ENCODE measurements around the gene PFDN4. TPM values are rescaled to one million over a fixed set of nuclear protein-coding genes. Genes with fewer than 3 reads are reported as not detected.

Gene PFDN4
- total and polyA plus RNA-seq, 2 of the 13 experiments (the other 11 are each of a cell fraction or from before 2014, with no cell fraction given) = 59.8 to 227 TPM

DNA sequence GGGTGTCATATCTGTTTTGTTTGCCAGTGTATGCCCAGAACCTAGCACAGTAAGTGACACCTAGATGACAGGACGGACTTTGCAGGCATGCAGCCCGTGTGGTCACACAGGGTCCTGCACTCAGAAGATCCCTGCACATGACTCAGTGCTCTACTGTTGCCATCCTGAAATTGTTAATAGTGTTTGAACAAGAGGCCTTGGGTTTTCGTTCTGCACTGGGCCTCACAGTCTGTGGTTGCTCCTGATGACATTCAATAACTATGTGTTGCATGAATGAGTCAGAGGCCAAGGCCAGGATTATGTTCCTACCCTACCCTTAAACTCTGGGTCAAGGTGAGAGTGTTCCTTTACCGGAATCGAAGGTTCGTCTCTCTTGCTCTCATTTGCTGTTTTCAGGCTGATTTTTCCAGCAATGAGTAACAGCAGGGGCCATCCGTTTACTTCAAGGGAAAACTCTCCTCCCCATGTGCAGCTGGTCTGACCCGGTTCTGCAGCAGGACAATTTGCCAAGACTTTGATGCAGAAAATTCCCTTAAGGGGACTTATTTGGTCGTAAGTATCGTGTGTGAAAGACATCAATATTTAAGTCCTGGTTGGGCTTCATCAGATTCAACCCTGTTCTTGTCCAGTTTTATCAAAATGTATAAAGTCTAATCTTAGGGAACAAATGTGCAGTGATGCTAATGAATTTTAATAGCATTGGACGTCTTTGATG lies 13.0 kb upstream of the PFDN4 start (continued):
- TF ChIP-seq, protein P1, sequence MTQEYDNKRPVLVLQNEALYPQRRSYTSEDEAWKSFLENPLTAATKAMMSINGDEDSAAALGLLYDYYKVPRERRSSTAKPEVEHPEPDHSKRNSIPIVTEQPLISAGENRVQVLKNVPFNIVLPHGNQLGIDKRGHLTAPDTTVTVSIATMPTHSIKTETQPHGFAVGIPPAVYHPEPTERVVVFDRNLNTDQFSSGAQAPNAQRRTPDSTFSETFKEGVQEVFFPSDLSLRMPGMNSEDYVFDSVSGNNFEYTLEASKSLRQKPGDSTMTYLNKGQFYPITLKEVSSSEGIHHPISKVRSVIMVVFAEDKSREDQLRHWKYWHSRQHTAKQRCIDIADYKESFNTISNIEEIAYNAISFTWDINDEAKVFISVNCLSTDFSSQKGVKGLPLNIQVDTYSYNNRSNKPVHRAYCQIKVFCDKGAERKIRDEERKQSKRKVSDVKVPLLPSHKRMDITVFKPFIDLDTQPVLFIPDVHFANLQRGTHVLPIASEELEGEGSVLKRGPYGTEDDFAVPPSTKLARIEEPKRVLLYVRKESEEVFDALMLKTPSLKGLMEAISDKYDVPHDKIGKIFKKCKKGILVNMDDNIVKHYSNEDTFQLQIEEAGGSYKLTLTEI (CRISPR knock-in tag; conservative IDR thresholded peaks at IDR 0.05) = no peak
- TF ChIP-seq FOXO1 (CRISPR knock-in tag; IDR thresholded peaks at IDR 0.05) = peak; percentile 98
- peak; percentile 97 for TF ChIP-seq ERF (CRISPR knock-in tag; IDR thresholded peaks at IDR 0.05)
- peak; percentile 89; the same call in 1 of the 2 replicates for TF ChIP-seq HOXA5 (CRISPR knock-in tag; IDR thresholded peaks at IDR 0.05)
- TF ChIP-seq ZNF234 (CRISPR knock-in tag; conservative IDR thresholded peaks at IDR 0.05) = no peak
- TF ChIP-seq ATRX (CRISPR knock-in tag; IDR thresholded peaks at IDR 0.05; ENCODE audit: borderline replicate concordance) = peak; percentile 65; the same call in 1 of the 2 replicates
- TF ChIP-seq, protein P2, sequence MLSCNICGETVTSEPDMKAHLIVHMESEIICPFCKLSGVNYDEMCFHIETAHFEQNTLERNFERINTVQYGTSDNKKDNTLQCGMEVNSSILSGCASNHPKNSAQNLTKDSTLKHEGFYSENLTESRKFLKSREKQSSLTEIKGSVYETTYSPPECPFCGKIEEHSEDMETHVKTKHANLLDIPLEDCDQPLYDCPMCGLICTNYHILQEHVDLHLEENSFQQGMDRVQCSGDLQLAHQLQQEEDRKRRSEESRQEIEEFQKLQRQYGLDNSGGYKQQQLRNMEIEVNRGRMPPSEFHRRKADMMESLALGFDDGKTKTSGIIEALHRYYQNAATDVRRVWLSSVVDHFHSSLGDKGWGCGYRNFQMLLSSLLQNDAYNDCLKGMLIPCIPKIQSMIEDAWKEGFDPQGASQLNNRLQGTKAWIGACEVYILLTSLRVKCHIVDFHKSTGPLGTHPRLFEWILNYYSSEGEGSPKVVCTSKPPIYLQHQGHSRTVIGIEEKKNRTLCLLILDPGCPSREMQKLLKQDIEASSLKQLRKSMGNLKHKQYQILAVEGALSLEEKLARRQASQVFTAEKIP (CRISPR knock-in tag; IDR thresholded peaks at IDR 0.05; ENCODE audit: borderline replicate concordance) = no peak
- peak; percentile 58; the same call in 1 of the 2 replicates for TF ChIP-seq ZNF709 (CRISPR knock-in tag; IDR thresholded peaks at IDR 0.05)
- TF ChIP-seq HOXA7 (CRISPR knock-in tag; IDR thresholded peaks at IDR 0.05) = no peak
- TF ChIP-seq, protein P3, sequence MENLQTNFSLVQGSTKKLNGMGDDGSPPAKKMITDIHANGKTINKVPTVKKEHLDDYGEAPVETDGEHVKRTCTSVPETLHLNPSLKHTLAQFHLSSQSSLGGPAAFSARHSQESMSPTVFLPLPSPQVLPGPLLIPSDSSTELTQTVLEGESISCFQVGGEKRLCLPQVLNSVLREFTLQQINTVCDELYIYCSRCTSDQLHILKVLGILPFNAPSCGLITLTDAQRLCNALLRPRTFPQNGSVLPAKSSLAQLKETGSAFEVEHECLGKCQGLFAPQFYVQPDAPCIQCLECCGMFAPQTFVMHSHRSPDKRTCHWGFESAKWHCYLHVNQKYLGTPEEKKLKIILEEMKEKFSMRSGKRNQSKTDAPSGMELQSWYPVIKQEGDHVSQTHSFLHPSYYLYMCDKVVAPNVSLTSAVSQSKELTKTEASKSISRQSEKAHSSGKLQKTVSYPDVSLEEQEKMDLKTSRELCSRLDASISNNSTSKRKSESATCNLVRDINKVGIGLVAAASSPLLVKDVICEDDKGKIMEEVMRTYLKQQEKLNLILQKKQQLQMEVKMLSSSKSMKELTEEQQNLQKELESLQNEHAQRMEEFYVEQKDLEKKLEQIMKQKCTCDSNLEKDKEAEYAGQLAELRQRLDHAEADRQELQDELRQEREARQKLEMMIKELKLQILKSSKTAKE (CRISPR knock-in tag; IDR thresholded peaks at IDR 0.05; ENCODE audit: borderline replicate concordance) = peak; percentile 95
- peak; percentile 100 for TF ChIP-seq GATAD2A (CRISPR knock-in tag; IDR thresholded peaks at IDR 0.05)
- TF ChIP-seq, protein P4, sequence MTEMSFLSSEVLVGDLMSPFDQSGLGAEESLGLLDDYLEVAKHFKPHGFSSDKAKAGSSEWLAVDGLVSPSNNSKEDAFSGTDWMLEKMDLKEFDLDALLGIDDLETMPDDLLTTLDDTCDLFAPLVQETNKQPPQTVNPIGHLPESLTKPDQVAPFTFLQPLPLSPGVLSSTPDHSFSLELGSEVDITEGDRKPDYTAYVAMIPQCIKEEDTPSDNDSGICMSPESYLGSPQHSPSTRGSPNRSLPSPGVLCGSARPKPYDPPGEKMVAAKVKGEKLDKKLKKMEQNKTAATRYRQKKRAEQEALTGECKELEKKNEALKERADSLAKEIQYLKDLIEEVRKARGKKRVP (CRISPR knock-in tag; IDR thresholded peaks at IDR 0.05) = peak in 1 of 2 experiments; percentile 93; a peak in 2 of 4 replicates
- TF ChIP-seq FIP1L1 (IDR thresholded peaks at IDR 0.05; ENCODE audit: borderline replicate concordance, insufficient read depth, low read depth, low read length) = no peak
- TF ChIP-seq, protein P5, sequence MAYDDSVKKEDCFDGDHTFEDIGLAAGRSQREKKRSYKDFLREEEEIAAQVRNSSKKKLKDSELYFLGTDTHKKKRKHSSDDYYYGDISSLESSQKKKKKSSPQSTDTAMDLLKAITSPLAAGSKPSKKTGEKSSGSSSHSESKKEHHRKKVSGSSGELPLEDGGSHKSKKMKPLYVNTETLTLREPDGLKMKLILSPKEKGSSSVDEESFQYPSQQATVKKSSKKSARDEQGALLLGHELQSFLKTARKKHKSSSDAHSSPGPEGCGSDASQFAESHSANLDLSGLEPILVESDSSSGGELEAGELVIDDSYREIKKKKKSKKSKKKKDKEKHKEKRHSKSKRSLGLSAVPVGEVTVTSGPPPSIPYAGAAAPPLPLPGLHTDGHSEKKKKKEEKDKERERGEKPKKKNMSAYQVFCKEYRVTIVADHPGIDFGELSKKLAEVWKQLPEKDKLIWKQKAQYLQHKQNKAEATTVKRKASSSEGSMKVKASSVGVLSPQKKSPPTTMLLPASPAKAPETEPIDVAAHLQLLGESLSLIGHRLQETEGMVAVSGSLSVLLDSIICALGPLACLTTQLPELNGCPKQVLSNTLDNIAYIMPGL (CRISPR knock-in tag; IDR thresholded peaks at IDR 0.05; ENCODE audit: borderline replicate concordance in 1 of 2, low read depth in 1 of 2) = peak; percentile 71 to 91; a peak in 3 of 4 replicates
- TF ChIP-seq ZNF317 (CRISPR knock-in tag; IDR thresholded peaks at IDR 0.05) = peak; percentile 73
- peak; percentile 70; the same call in 1 of the 2 replicates for TF ChIP-seq ZNF274 (CRISPR knock-in tag; IDR thresholded peaks at IDR 0.05)
- TF ChIP-seq MTF2 (CRISPR knock-in tag; IDR thresholded peaks at IDR 0.05; ENCODE audit: borderline replicate concordance) = no peak
